GM19455 (cell line): ENCODE measurements around the gene GREM1.

ENCODE experiments used
- ATAC-seq: cut with Tn5 transposase; IDR thresholded peaks from one replicate; pipeline ENCODE4 v1.9.1; 2021; ENCODE audit not compliant: unreplicated experiment

GREM1 gene

DNA sequence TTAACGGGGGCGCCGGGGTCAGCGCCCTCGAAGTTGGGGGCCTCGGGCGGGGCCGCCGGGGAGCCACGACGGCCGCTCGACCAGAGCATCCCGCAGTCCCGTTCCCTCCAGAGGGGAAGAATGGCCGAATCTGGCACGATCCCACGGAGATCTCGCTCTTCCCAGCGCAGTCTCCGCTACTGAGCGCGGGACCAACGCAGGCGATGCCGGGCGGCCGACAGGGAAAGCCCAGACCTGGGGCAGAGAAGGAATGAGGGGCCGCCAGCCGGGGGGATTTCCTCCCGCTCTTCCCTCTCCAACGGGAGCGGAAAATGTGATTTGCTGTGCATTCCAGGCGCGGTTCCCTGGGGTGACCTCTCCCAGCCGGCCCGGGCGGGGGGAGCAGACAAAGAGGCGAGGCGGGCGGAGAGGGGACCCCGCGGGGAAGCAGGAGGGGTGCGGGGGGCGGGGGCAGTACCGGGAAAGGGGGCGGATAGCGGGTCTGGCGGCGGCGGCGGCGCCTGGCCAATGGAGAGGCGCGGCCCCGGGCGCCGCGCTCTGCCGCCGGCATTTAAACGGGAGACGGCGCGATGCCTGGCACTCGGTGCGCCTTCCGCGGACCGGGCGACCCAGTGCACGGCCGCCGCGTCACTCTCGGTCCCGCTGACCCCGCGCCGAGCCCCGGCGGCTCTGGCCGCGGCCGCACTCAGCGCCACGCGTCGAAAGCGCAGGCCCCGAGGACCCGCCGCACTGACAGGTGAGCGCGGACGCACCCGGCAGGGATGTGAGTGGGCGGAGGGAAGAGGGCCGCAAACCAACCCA lies at the start of gene GREM1:
Gene GREM1, plus strand, starts transcription at position 579 of the 801 bp plus-strand sequence. CDS start 12,687 bp downstream, outside the sequence.
- no peak for ATAC-seq

GRCh38 chr15:32668942-32669341 lies 48.9 kb upstream of the GREM1 start:
- ATAC-seq: no peak

GRCh38 chr15:32669896-32670611 lies 47.8 kb upstream of the GREM1 start:
- ATAC-seq: no peak

GRCh38 chr15:32670623-32671022 lies 47.2 kb upstream of the GREM1 start:
- no peak for ATAC-seq

- no peak for ATAC-seq
These were observed 46.2 kb upstream of the GREM1 start for GRCh38 chr15:32671339-32672325.

GRCh38 chr15:32674681-32675080 lies 43.1 kb upstream of the GREM1 start:
- ATAC-seq: no peak

GRCh38 chr15:32675466-32675865 lies 42.3 kb upstream of the GREM1 start:
- no peak for ATAC-seq

GRCh38 chr15:32676169-32676568 lies 41.6 kb upstream of the GREM1 start:
- no peak for ATAC-seq

- ATAC-seq: no peak
These were observed 40.5 kb upstream of the GREM1 start for GRCh38 chr15:32677238-32677750.

DNA sequence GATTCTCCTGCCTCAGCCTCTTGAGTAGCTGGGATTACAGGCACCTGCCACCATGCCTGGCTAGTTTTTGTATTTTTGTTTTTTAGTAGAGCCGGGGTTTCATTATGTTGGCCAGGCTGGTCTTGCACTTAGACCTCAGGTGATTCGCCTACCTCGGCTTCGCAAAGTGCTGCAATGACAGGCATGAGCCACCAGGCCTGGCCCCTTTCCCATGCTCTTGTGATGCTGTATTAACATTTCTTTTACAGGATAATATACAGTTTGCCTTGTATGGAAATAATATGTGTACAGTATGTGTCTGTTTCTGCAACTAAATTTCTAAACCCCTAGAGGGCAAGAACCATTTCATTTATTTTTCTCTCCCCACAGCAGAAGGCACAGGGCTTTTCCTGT lies 38.5 kb upstream of the GREM1 start:
- ATAC-seq: no peak

GRCh38 chr15:32682569-32682968 lies 35.2 kb upstream of the GREM1 start:
- ATAC-seq: no peak

GRCh38 chr15:32682977-32683630 lies 34.7 kb upstream of the GREM1 start:
- ATAC-seq: no peak

DNA sequence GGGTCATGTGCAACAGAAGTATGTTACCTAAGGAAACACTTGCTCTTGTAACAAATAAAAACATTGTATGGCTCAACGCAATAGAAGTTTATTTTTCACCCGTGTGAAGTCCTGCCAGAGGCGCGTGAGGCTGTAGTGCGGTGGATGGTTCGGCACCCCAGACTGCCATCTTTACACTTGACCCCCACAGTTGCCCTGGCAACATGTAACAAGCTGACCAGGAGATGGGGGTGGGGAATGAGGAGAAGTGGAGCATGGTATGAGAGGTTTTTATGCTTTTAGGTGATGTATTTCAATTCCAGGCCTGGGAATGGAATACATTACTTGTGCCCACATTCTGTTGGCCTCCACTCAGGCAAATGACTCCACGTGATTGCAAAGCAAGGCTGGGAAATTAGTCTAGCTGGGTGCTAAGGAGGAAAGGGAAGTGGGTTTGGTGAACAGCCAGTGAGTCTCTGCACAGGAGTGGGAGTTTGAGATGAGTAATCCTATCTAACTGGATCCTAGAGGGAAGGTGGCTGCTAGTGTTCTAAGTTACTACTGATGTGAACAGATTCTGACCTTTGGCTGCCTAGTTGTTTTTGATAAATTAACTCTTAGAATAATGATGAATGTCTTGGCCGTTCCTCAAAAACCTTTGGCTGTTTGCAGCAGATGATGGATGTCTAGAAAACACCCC lies 33.8 kb upstream of the GREM1 start:
- ATAC-seq: no peak

GRCh38 chr15:32685576-32685975 lies 32.2 kb upstream of the GREM1 start:
- ATAC-seq: no peak

DNA sequence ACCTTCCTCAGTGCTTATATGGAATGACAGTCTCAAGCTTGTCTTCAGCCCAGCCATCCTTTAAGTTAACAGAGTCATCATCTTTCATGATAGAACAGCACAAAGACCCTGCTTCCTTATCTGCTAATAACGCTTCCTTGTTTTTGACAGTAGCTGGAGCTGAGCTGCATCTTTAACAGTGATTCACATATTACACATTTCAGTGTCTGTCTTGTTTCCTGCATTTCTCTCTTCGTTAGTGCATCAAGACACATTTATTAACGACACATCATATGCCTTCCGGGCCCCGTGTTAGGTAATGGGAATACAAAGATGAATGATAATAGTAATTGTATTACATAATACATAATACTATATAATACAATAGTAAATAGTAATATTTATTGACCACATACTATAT lies 30.2 kb upstream of the GREM1 start:
- ATAC-seq: no peak

- ATAC-seq: no peak
These were observed 29.6 kb upstream of the GREM1 start for GRCh38 chr15:32688151-32688639.

DNA sequence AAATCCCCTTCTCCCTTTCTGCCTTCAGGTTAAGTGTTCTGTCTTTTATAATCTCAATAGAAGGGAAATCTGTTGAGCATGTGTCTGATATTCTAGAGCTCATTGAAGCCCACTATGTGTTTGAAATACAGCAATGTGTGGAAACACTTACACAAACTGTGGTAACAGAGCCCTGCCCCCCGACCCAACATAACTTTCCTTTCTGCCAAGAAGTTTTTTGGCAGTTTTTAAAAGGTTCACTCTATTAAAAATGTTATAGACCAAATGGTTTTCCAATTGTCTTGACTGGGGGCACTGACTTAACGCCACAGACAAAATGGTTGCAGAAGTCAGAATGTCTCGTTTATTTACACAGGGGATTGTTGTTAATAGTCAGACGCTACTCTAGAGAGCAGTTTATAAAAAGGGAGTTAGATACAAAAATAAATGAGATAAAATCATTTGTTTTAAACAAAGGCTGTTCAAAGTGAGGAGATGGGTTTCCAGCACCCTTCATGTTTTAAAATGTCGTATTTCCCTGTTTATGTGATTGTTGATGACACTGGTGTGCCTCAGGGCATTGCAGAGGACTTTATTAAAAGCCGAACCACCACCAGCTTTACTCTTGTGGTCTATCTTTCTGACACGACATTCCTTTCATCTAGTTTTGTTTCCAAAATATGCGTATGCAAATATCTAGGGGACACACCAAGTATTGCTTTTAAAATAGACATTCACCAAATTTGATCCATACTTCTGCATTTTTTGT lies 26.7 kb upstream of the GREM1 start:
- ATAC-seq: no peak

- ATAC-seq: no peak
These were observed 26.1 kb upstream of the GREM1 start for GRCh38 chr15:32691689-32692038.

GRCh38 chr15:32692286-32692685 lies 25.5 kb upstream of the GREM1 start:
- ATAC-seq: no peak
